Mesothelial cell of epicardium (in vitro differentiated cells): ENCODE data around the gene MYL3. TPM values are rescaled to one million over a fixed set of nuclear protein-coding genes. Genes with fewer than 3 reads are reported as not detected.

Source experiments
- DNase-seq, 2 experiments: peaks; one replicate each; pipeline ENCODE4 v3.0.0; 2021; ENCODE audit warnings: low spot score in 2 of 2; ENCODE audit not compliant: unreplicated experiment in 2 of 2
- H3K27ac Mint-ChIP-seq: 2 replicates; pipeline ENCODE4 v1.8.0; 2021; ENCODE audit warnings: mixed read lengths
- H3K27me3 Mint-ChIP-seq: 2 replicates; pipeline ENCODE4 v1.8.0; 2021; ENCODE audit warnings: low read depth, mixed read lengths
- H3K36me3 Mint-ChIP-seq: 2 replicates; pipeline ENCODE4 v1.8.0; 2021; ENCODE audit warnings: mixed read lengths
- H3K4me1 Mint-ChIP-seq: 2 replicates; pipeline ENCODE4 v1.8.0; 2021; ENCODE audit warnings: mixed read lengths
- H3K4me3 Mint-ChIP-seq: 2 replicates; pipeline ENCODE4 v1.8.0; 2021; ENCODE audit warnings: mild to moderate bottlenecking, moderate library complexity, mixed read lengths
- H3K9me3 Mint-ChIP-seq: 2 replicates; pipeline ENCODE4 v1.8.0; 2021; ENCODE audit warnings: mixed read lengths
- total RNA-seq: library from RNA; stranded (reverse); gene quantifications from 3 replicates; pipeline ENCODE4 v1.2.1, GENCODE V29; 2021
- TF ChIP-seq, protein P1 (sequence below): fragments of 200-600 bp; sonication (generic); IDR thresholded peaks from one replicate; pipeline ENCODE4 v1.5.0; 2021; ENCODE audit warnings: antibody characterized with exemption; ENCODE audit not compliant: unreplicated experiment

The MYL3 gene
- total RNA-seq, 1 donor from 2014 or later = 5.3 TPM

DNA sequence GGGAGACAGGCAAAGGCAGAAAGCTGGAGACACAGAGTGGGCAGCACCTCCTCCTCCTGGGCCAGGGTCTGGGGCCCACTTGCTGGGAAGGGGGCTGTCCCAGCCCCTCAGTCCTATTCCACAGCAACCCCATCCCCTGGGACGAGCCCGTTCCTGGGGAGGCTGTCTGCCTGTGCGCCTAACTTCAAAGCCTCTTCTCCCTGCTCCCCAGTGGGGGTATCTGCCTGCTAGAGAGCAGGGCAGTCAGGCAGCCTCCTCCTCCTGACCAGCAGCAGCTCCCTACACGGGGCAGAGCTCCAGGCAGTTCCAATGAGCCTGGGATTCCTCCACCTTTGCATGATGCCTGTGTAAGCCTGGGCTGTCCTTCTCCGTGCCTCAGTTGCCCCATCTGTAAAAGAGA lies 21.2 kb upstream of the MYL3 start:
- TF ChIP-seq, protein P1, sequence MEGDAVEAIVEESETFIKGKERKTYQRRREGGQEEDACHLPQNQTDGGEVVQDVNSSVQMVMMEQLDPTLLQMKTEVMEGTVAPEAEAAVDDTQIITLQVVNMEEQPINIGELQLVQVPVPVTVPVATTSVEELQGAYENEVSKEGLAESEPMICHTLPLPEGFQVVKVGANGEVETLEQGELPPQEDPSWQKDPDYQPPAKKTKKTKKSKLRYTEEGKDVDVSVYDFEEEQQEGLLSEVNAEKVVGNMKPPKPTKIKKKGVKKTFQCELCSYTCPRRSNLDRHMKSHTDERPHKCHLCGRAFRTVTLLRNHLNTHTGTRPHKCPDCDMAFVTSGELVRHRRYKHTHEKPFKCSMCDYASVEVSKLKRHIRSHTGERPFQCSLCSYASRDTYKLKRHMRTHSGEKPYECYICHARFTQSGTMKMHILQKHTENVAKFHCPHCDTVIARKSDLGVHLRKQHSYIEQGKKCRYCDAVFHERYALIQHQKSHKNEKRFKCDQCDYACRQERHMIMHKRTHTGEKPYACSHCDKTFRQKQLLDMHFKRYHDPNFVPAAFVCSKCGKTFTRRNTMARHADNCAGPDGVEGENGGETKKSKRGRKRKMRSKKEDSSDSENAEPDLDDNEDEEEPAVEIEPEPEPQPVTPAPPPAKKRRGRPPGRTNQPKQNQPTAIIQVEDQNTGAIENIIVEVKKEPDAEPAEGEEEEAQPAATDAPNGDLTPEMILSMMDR = no peak
- Mint-ChIP-seq H3K36me3 (no peaks in the 10 kb centered on the region), H3K4me3 (peak overlapping the region; percentile 72), H3K9me3 (no peaks in the 10 kb centered on the region), H3K27me3 (peaks cover 51% of the 10 kb centered on the region), H3K4me1 (peaks cover 38% of the 10 kb centered on the region), H3K27ac (no peak overlapping the region)
- no peak for DNase-seq

DNA sequence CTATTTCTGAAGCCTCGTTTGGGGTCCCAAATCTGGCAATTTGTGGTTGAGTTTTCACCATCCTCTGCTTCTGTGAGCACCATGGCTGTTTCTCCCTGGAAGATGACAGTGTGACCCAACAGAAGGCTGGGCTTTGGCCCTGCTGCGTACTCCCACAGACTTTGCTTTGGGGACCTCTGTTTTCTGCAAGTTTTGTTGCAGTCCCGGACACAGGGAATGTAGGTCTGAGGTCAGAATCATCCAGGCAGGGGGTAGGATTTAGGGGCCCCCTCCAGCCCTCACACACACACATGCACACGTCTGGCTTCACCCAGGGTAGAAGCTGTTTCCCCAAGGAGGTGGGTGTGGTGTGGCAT lies 20.6 kb upstream of the MYL3 start:
- peaks cover 51% of the 10 kb centered on the region for H3K27me3 Mint-ChIP-seq
- H3K9me3 Mint-ChIP-seq = no peaks in the 10 kb centered on the region
- DNase-seq = no peak
- peak overlapping the region; percentile 23 for H3K27ac Mint-ChIP-seq
- H3K36me3 Mint-ChIP-seq = no peaks in the 10 kb centered on the region
- TF ChIP-seq, protein P1 = no peak
- peaks cover 41% of the 10 kb centered on the region for H3K4me1 Mint-ChIP-seq
- peak overlapping the region; percentile 72 for H3K4me3 Mint-ChIP-seq

DNA sequence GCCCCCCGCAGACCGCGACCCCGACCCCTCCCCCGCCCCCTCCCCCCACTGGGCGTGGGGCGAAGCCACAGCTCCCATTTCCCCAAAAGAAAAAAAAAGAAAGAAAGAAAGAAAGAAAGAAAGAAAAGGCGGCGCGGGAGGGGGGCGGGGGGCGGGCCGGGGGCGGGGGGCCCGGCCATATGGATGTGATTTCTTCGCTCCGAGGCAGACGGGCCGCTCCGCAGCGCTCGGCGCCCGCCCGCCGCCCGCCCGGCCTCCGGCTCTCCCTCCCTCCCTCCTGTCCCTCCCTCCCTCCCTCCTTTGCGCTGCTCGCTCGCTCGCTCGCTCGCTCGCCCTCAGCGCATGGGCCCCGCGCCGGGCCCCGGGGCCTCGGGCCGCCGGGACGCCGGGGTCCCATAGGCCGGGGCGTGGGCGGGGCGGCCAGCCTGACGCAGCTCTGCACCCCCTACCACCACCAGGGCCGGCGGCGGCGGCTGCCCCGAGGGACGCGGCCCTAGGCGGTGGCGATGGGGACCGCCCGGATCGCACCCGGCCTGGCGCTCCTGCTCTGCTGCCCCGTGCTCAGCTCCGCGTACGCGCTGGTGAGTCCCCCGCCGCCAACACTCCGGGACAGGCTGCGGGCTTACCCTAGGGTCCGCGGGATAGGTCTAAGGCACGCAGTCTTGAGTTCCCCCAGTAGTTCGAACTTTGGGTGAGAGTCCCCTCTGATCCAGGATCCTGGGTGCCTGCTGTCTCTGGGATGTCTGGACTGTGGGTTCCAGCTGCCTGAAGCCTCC lies 20.0 kb upstream of the MYL3 start:
- Mint-ChIP-seq H3K4me1 (peaks cover 45% of the 10 kb centered on the region), H3K27me3 (peaks cover 49% of the 10 kb centered on the region), H3K4me3 (peak overlapping the region; percentile 79), H3K36me3 (no peaks in the 10 kb centered on the region), H3K9me3 (no peaks in the 10 kb centered on the region), H3K27ac (no peak overlapping the region)
- TF ChIP-seq, protein P1 = no peak
- DNase-seq = peak in 1 of 2 experiments; percentile 56

DNA sequence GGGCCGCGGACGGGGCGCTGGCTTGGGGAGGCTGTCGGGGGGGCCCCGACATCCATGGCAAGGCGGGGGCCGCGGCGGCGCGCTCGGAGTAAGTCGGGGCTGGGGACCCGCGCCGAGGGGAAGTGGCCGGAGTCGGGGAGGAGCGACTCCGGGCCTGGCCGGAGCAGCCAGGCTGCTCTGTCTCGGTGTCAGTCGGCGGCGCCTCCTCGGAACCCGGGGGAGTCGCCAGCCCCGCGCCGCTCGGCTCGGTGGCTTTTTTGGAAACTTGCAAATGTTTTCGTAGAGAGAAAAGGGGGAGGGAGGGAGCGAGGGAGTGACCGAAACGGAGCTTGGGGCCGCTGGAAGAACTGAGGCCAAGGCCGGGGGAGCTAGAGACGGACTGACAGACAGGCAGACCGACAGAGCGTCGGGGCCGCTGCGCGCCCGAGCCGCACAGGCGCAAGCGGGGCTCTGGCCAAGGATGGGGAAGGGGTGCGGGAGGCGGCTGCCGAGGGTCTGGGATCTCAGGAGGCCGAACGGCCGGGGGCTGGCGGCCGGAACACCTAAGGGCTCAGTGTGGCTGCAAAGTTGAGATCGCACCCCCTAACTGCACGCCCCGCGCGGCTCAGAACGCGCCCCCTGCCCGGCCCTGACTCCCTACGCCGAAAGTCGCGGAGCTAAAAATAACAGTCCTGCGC lies 19.3 kb upstream of the MYL3 start:
- peak in 1 of 2 experiments; percentile 58 for DNase-seq
- TF ChIP-seq, protein P1 = no peak
- Mint-ChIP-seq H3K27me3 (peaks cover 49% of the 10 kb centered on the region), H3K4me1 (peaks cover 46% of the 10 kb centered on the region), H3K9me3 (no peaks in the 10 kb centered on the region), H3K27ac (peak overlapping the region; percentile 75), H3K4me3 (peak overlapping the region; percentile 79), H3K36me3 (no peaks in the 10 kb centered on the region)

DNA sequence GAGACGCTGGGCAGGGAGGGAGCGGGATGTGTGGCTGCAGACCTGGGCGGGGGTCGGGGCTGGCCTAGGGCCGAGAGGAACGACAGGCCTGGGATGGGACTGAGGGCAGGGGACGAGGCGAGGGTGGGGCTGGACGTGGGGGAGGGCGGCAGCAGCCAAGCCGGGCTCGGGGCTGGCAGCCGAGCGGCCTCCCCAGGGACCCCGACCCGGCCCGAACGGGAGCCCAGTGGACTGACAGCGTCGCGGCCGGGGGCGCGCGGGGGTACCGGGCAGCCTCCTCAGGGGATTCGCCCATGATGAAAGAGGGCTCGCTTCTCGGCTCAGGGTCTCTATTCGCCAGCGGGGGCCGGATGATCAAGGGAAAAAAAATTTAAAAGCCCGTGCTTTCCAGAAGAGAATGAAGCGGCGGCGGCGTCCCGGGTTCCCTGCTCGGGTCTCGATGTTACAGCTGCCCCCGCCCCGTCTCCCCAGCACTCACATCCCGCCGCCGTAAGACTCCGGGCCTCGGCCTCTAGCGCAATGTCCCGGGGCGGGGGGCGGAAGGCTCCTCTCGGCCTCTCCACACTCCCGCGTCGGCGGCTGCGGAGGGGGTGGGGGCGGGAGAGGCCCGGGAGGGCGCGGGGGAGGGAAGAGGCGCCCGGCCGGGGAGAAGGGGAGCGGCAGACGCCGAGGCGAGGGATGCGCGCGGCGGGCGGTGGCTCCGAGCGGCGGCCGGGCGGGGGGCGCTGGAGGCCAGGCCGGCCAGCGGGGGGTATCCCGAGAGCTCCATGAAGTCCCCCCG lies 18.5 kb upstream of the MYL3 start:
- H3K27ac Mint-ChIP-seq = no peak overlapping the region
- H3K4me3 Mint-ChIP-seq = peak overlapping the region; percentile 70
- H3K9me3 Mint-ChIP-seq = no peaks in the 10 kb centered on the region
- peaks cover 46% of the 10 kb centered on the region for H3K4me1 Mint-ChIP-seq
- no peaks in the 10 kb centered on the region for H3K36me3 Mint-ChIP-seq
- H3K27me3 Mint-ChIP-seq = peaks cover 49% of the 10 kb centered on the region
- TF ChIP-seq, protein P1 = no peak
- peak; percentile 36 to 60 for DNase-seq
